SK-N-MC (cell line): ENCODE data around the gene TNN.

ENCODE experiments used
- EZH2 ChIP-seq: fragments of 200-600 bp; sonication (generic); IDR thresholded peaks from one replicate; pipeline ENCODE4 v1.6.1; 2017; ENCODE audit warnings: antibody characterized with exemption
- FOXP2 ChIP-seq: optimal IDR thresholded peaks from 2 replicates; pipeline ENCODE3; 2011; ENCODE audit warnings: mild to moderate bottlenecking, moderate library complexity; ENCODE audit not compliant: insufficient read depth; ENCODE audit errors: extremely low read length, control extremely low read depth
- POLR2AphosphoS5 ChIP-seq: IDR thresholded peaks from 2 replicates; pipeline ENCODE4 v1.6.1; 2012; ENCODE audit warnings: mild to moderate bottlenecking, low read depth, low read length, borderline replicate concordance

DNA sequence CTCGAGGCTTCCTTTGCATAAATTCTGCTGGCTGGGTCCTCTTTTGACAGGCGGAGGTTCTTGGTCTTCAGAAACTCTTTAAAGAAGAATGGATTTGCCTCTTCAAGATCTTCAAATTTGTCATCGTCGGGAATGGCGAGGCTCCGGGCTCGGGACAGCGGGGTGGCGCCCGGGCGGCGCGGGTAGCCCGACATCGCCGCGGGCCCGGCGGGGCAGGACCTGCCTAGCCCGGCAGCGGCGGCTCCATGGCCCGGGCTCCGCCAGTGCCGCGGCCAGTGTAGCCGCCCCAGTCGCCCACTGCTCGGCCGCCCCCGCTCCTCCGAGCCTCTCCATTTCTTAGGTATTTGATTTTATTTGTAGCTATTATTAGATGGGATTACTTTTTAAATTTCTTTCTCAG, 22.1 kb upstream of the TNN start:
- no peak for TF ChIP-seq POLR2AphosphoS5
- no peak for TF ChIP-seq FOXP2
- no peak for TF ChIP-seq EZH2
